Retinal pigment epithelial cell (primary cell): ENCODE measurements around the gene IFI35.
A peak's percentile ranks its signal among the peaks of the same experiment; 100 is the strongest.

ENCODE experiments used
- DNase-seq: peaks from one replicate; pipeline ENCODE4 v3.0.0-alpha.2; 2010; ENCODE audit warnings: low read depth
- H3K4me3 ChIP-seq: 2 replicates; pipeline ENCODE4 v1.5.1; 2011; ENCODE audit warnings: mild to moderate bottlenecking, low read length, control low read depth, moderate library complexity
- CTCF ChIP-seq: conservative IDR thresholded peaks from 2 replicates; pipeline ENCODE4 v1.5.1; 2011; ENCODE audit warnings: low read depth, low read length, control low read depth, inconsistent platforms

Gene IFI35

GRCh38 chr17:43020789-43021740 lies 14.5 kb downstream of the IFI35 start:
- TF ChIP-seq CTCF = no peak
- DNase-seq = no peak
- H3K4me3 ChIP-seq = peak overlapping the region; percentile 74

- no peak for DNase-seq
- H3K4me3 ChIP-seq = peak within 1 kb of the TSS; percentile 74
- TF ChIP-seq CTCF = no peak
These were observed 15.3 kb downstream of the IFI35 start, which contains the start of gene VAT1 for GRCh38 chr17:43021741-43022512. VAT1 (minus strand) TSS chr17:43022385; CDS start chr17:43022322, 63 bp downstream.

GRCh38 chr17:43024407-43025289 lies 18.1 kb downstream of the IFI35 start, which contains the start of gene RND2:
RND2 (plus strand) TSS chr17:43025231; CDS start chr17:43025348, 117 bp downstream.
- H3K4me3 ChIP-seq = peak within 1 kb of the TSS; percentile 74
- TF ChIP-seq CTCF = peak; percentile 86

GRCh38 chr17:43025290-43025657 lies 18.7 kb downstream of the IFI35 start:
- DNase-seq = no peak
- peak overlapping the region; percentile 49 for H3K4me3 ChIP-seq
- no peak for TF ChIP-seq CTCF

More at GRCh38 chr17:43024407-43025289, 18.1 kb downstream of the IFI35 start, which contains the start of gene RND2:
- peak; percentile 75 for DNase-seq

- H3K4me3 ChIP-seq = peak overlapping the region; percentile 49
- no peak for TF ChIP-seq CTCF
- no peak for DNase-seq
These were observed 19.4 kb downstream of the IFI35 start for GRCh38 chr17:43025766-43026537.

GRCh38 chr17:43026595-43026994 lies 20.0 kb downstream of the IFI35 start:
- no peak for TF ChIP-seq CTCF
- H3K4me3 ChIP-seq = no peak overlapping the region
- DNase-seq = no peak
